ENCODE results near the gene CEP295NL. TPM values are rescaled to one million over a fixed set of nuclear protein-coding genes. Genes with fewer than 3 reads are reported as not detected.
A peak's percentile ranks its signal among the peaks of the same experiment; 100 is the strongest.

Gene CEP295NL
- total RNA-seq, 1 experiment from 2014 or later: 2.0 TPM

DNA sequence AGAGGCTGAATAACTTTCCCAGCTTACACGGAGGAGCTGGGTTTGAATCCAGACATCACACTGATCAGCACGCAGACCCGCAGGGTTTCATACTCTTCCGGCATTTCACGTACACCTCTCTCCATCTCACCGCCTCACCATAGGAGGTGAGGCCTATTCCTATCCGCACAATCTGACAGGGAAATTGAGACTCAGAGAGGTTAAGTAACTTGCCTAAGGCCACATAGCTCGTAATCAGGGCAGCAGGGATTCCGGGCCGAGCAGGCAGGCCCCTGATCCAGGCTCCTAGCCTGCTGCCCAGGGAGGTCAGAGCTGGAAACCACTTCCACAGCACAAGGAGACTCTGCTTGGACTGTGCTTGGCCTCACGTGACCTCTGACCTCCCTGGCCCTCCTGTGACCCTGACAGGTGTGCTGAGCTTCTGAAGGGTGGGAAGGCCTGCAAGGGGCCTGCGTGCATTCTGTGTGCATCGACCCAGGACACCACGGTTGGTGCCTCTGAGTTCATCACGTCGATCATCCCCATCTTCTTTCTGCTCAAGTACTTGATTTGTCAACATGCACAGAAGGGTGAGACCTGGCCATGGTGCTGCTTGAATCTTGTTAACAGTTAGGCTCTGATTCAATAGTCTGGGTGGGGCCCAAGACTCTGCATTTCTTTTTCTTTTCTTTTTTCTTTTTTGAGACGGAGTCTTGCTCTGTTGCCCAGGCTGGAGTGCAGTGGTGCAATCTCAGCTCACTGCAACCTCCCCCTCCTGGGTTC is 4.7 kb downstream of the CEP295NL start:
- H3K4me1 ChIP-seq: peaks cover 27% of the 10 kb centered on the region
- no TSS peak for BruUV-seq (replicated peaks)
- ChIA-PET CTCF (interaction anchor here (1.4 to 1.5 kb wide), 2 partner anchors 15 to 33 kb away, joined by 5 read pairs; no protein-coding TSS in a partner anchor), POLR2A (interaction anchor here (1.0 to 1.6 kb wide), 2 partner anchors 15 to 25 kb away, joined by 4 to 6 read pairs; no protein-coding TSS in a partner anchor)
- Mint-ChIP-seq H3K9me3 (ENCODE audit: unreplicated experiment) (no peaks in the 10 kb centered on the region), H3K27ac (ENCODE audit: unreplicated experiment) (peak overlapping the region; percentile 32), H3K36me3 (ENCODE audit: insufficient read depth, unreplicated experiment) (peaks cover 41% of the 10 kb centered on the region), H3K27me3 (ENCODE audit: insufficient read depth, unreplicated experiment) (no peaks in the 10 kb centered on the region), H3K4me1 (ENCODE audit: low read depth, unreplicated experiment) (peaks cover 28% of the 10 kb centered on the region), H3K4me3 (ENCODE audit: unreplicated experiment) (no peak overlapping the region)
- no peaks in the 10 kb centered on the region for H3K27me3 ChIP-seq (replicated peaks; ENCODE audit: control insufficient read depth, insufficient read depth, low read length)
- TF ChIP-seq, protein P1, sequence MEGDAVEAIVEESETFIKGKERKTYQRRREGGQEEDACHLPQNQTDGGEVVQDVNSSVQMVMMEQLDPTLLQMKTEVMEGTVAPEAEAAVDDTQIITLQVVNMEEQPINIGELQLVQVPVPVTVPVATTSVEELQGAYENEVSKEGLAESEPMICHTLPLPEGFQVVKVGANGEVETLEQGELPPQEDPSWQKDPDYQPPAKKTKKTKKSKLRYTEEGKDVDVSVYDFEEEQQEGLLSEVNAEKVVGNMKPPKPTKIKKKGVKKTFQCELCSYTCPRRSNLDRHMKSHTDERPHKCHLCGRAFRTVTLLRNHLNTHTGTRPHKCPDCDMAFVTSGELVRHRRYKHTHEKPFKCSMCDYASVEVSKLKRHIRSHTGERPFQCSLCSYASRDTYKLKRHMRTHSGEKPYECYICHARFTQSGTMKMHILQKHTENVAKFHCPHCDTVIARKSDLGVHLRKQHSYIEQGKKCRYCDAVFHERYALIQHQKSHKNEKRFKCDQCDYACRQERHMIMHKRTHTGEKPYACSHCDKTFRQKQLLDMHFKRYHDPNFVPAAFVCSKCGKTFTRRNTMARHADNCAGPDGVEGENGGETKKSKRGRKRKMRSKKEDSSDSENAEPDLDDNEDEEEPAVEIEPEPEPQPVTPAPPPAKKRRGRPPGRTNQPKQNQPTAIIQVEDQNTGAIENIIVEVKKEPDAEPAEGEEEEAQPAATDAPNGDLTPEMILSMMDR (IDR thresholded peaks at IDR 0.05; ENCODE audit: insufficient read depth in 1 of 2, low read depth in 1 of 2, low read length in 1 of 2, severe bottlenecking in 1 of 2, unreplicated experiment in 1 of 2): no peak
- H3K36me3 ChIP-seq (ENCODE audit: control insufficient read depth, insufficient read depth, low read length): no peaks in the 10 kb centered on the region; the same call in 1 of the 2 replicates
- no peak overlapping the region for H3K4me3 ChIP-seq (ENCODE audit: low read depth, low read length)
- H3K9me3 ChIP-seq: no peaks in the 10 kb centered on the region
- intact Hi-C loops (cut with micrococcal nuclease; ENCODE audit: unreplicated experiment): no loop called here
- peak in 1 of 2 experiments; percentile 60 for DNase-seq

DNA sequence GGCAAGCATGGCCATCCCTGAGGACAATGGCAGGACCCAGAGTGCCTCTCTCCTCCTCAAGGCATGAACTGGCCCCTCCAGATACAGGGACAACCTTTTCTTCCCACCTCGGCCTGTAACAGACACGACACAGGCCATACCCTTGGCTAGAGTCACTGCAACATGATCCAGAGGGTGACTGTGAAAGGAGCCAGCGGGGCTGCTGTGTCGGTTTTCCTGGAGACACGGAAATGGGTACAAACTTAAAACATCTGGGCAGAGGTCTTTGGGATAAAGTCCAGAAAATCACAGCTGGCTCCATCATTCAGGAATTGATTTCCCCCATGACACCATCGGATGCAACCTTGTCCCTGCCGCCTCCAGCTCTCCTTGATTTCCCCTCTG is 5.3 kb downstream of the CEP295NL start:
- Histone ChIP-seq H3K9me3 (no peaks in the 10 kb centered on the region), H3K36me3 (ENCODE audit: control insufficient read depth, insufficient read depth, low read length) (no peaks in the 10 kb centered on the region; the same call in 1 of the 2 replicates), H3K27me3 (replicated peaks; ENCODE audit: control insufficient read depth, insufficient read depth, low read length) (no peaks in the 10 kb centered on the region), H3K4me3 (ENCODE audit: low read depth, low read length) (no peak overlapping the region), H3K4me1 (peaks cover 27% of the 10 kb centered on the region)
- POLR2A ChIA-PET: no interaction called here
- Mint-ChIP-seq H3K36me3 (ENCODE audit: insufficient read depth, unreplicated experiment) (peaks cover 41% of the 10 kb centered on the region), H3K9me3 (ENCODE audit: unreplicated experiment) (no peaks in the 10 kb centered on the region), H3K4me3 (ENCODE audit: unreplicated experiment) (no peak overlapping the region), H3K4me1 (ENCODE audit: low read depth, unreplicated experiment) (peaks cover 26% of the 10 kb centered on the region), H3K27me3 (ENCODE audit: insufficient read depth, unreplicated experiment) (no peaks in the 10 kb centered on the region), H3K27ac (ENCODE audit: unreplicated experiment) (peak overlapping the region; percentile 32)
- no TSS peak for BruUV-seq (replicated peaks)
- intact Hi-C loops (cut with micrococcal nuclease; ENCODE audit: unreplicated experiment): no loop called here
- CTCF ChIA-PET: no interaction called here
- DNase-seq: no peak
- TF ChIP-seq, protein P1 (IDR thresholded peaks at IDR 0.05; ENCODE audit: insufficient read depth in 1 of 2, low read depth in 1 of 2, low read length in 1 of 2, severe bottlenecking in 1 of 2, unreplicated experiment in 1 of 2): no peak

DNA sequence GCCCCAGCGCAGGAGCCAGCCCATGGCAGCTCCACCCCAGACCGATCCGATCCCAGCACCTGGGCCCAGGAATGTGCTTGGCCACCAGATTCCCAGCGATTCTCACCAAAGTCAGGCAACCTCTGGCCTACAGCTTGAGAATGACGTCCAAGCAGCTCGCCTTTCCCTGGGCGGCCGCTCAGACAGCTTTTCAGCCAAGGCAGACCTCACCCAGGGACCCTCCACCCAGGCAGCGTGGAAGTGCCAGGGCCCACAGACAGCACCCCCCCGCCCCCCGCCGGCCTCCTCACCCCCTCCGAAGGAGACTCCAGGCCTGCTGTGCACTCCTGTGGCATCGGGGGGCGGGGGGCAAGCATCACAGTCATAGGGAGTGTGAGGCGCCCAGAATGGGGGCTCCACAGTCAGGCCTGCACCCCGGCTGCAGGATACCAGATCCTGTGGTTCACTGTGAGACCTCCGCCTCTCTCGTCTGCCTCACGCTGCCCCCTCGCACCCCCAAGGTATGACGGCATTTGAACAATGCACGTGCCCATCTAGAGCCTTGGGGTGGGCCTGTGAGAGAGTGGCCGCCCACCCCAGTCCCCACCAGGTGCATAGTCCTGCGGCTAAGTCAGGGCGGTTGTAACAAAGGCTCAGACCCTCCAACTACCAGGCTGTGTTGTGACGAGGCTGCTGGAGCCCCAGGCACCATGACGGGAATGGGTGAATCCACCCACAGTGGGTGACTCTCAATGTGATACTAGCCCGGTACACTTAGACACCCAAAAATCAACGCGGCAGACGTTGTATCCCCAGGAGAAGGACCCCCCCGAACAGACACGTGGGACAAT is 6.0 kb downstream of the CEP295NL start:
- peaks cover 40% of the 10 kb centered on the region for H3K36me3 Mint-ChIP-seq (ENCODE audit: insufficient read depth, unreplicated experiment)
- H3K4me3 Mint-ChIP-seq (ENCODE audit: unreplicated experiment): no peak overlapping the region
- ChIA-PET CTCF (no interaction called here), POLR2A (no interaction called here)
- Histone ChIP-seq H3K9me3 (no peaks in the 10 kb centered on the region), H3K4me1 (peaks cover 27% of the 10 kb centered on the region), H3K36me3 (ENCODE audit: control insufficient read depth, insufficient read depth, low read length) (no peaks in the 10 kb centered on the region; the same call in 1 of the 2 replicates), H3K27me3 (replicated peaks; ENCODE audit: control insufficient read depth, insufficient read depth, low read length) (no peaks in the 10 kb centered on the region), H3K4me3 (ENCODE audit: low read depth, low read length) (no peak overlapping the region)
- intact Hi-C loops (cut with micrococcal nuclease; ENCODE audit: unreplicated experiment): no loop called here
- no peaks in the 10 kb centered on the region for H3K27me3 Mint-ChIP-seq (ENCODE audit: insufficient read depth, unreplicated experiment)
- no peak for DNase-seq
- H3K9me3 Mint-ChIP-seq (ENCODE audit: unreplicated experiment): no peaks in the 10 kb centered on the region
- TF ChIP-seq, protein P1 (IDR thresholded peaks at IDR 0.05; ENCODE audit: insufficient read depth in 1 of 2, low read depth in 1 of 2, low read length in 1 of 2, severe bottlenecking in 1 of 2, unreplicated experiment in 1 of 2): no peak
- no TSS peak for BruUV-seq (replicated peaks)
- peak overlapping the region; percentile 32 for H3K27ac Mint-ChIP-seq (ENCODE audit: unreplicated experiment)
- peaks cover 27% of the 10 kb centered on the region for H3K4me1 Mint-ChIP-seq (ENCODE audit: low read depth, unreplicated experiment)
